ENCODE data around the gene LRRC17.

Gene LRRC17

DNA sequence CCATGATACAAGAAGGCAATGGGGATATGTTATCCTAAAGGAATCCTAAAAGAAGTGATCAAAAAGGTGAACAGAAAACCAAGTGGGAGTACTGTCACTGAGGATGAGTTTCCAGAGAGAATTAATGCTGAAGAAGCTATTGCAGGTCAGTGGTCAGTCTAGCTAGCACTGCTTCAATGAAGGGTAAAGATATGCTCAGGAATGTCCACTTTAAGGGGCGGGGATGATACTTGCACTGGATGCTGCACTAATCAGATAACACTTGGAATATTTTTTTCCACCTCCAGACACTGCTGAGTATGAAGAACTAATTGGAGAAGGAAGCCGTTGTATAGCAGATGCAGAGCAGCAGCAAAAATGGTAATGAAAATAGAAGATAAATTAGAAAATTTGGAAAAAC is 75.3 kb downstream of the LRRC17 start:
- no peak for DNase-seq (ENCODE audit: low read depth)

DNA sequence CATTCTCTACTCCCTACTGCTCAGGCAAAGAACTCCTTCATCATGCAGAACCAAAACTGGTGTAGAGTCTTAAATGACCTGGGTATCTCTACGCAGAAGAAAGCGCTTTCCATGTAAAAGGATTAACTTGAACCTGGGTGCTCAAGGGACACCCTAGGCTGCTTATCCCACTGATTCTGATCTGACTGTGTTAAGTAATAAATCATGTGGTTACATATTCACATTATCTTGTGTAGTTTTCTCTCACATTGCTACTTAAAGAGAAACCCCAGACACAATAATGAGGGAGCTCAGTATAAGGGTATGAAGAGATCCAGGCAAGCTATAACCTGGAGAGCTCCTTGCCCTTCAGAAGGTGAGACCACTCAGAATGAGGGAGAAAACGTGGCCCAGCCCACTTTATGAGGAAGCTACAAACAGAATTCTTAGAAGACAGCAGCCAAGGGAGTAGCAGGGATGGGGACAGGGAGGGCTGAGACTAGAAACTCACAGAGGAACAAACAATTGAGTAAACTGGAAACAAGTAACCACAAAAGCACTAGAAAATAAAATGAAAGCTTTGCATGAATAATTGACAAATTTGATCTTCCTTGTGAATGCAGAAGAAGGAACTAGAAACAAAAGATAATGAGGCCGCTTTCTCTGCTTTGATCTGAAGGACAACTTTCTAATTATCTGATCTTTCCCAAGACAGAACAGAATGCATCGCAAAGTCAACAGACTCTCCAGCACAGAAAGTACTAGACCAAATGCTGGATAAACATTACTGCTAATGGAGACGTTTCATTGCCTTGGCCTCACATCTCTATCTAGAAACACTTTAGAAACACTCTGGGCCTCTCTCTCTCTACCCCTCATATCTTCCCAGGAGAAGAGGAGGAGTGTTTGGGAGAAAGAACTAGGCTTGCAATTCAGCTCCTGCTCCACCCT is 76.1 kb downstream of the LRRC17 start:
- DNase-seq (ENCODE audit: low read depth): no peak

DNA sequence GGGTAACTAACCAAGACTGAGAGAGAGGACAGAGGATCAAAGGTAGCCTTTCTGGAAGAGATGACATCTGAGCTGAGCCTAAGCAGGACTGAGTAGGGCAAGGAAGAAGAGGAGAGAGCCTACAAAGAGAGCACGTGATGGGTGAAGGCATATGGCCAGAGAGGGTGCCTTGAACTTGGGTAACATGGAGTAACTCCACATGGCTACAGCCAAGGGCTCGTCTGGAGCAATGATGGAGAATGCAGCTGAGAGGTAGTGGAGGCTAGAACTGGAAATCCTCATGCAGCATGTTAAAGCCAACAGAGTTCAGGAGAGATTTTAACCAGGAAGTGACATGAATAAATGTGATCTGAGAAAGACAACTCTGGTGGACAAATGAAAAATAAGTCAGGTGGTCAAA is 77.8 kb downstream of the LRRC17 start:
- no peak for DNase-seq (ENCODE audit: low read depth)

DNA sequence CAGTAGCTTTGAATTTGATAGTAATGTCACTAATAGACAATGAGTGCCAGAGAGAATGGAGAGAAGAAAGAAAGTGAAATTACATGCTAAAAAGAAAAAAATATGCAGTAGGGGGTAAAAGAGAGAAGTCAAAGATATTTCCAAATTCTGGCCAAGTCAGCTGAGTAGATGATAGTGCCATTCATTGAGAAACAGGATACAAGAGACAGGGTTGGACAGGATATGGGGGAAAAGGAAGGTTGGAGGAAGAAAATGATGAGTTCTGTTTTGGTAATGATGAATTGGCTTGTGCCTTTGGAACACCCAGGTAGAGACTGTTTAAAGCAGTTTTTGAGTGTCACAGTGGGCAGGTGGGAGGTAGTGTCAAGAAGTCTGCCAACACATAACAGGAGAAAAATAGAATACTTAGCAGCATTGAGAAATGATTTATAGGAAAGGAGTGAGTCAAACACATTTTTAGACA is 78.3 kb downstream of the LRRC17 start:
- DNase-seq (ENCODE audit: low read depth): no peak

DNA sequence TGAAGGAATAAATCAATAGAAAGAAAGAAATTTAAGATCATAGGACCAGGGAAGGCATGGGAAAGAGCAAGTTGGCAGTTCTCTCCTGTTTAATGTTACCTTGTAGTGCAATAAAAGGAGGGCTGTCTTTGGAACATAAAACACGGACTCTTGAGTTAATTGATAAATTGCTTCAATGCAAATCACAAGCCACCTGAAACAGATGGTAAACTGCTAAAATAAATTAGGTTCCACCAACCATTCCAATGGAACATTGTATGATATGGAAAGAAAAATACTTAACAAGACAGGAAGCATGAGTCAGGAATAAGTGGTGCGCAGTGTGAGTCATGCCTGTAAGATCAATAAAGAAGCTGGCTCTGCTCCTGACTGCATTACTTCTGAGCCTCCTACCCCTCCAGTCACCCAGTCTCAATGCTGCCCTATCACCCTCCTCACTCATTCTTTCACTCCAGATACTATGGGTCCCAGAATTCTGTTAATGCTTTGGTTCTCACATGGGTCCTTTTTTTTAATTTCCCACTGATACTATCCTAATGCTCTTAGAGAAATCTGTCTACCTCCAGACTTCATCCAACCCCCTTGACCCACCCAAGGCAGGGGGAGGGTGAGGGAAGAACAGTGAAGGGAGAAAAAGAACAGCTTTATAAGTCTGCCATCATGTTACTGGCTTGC is 78.9 kb downstream of the LRRC17 start:
- peak; percentile 98 for DNase-seq (ENCODE audit: low read depth)

DNA sequence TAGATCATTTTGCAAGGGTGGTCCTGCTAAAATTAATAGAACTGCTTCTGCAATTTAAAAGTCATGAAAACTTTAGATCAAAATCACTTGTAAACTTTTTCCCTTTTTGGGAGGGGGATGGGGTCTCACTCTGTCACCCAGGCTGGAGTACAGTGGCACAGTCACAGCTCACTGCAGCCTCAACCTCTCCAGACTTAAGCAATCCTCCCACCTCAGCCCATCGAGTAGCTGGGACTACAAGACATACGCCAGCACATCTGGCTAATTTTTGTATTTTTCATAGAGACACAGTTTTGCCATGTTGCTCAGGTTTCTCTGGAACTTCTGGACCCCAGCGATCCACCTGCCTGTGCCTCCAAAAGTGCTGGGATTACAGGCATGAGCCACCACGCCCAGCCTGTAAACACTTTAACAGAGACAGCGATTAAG is 79.7 kb downstream of the LRRC17 start:
- no peak for DNase-seq (ENCODE audit: low read depth)

DNA sequence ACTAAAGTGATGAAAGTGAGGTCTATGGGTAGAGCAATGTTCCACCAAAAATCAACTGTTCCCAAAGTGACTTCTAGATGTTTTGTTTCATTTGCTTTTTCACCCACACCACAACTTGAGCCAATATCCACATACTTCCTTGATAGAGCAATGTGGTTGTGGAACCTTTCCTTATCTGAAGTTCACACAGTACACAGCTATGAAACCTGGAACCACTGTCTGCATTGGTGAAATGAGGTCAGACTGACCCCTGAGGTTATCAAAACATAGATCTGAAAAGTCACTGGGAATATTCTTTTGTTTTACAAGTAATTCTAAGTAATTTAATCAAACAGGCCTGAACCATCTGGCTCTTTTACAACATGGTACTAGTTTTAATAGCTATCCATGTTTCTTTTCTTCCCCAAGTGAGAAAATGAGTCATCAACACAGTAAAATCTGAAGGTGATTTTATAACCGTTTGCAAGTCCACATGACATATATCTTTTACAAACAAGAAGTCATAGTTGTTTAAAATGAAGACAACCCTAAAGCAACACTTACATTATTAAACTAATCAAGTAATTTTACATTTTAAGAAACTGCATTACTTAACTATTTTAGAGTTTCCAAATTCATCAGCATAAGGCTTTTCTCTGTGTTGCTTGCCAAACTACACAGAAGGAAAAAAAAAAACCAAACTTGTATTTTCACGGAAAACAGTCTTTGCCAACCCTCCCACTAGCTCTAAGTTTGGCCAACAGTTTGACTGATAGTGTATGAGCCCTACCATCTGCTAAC is 80.3 kb downstream of the LRRC17 start:
- peak; percentile 93 for DNase-seq (ENCODE audit: low read depth)

DNA sequence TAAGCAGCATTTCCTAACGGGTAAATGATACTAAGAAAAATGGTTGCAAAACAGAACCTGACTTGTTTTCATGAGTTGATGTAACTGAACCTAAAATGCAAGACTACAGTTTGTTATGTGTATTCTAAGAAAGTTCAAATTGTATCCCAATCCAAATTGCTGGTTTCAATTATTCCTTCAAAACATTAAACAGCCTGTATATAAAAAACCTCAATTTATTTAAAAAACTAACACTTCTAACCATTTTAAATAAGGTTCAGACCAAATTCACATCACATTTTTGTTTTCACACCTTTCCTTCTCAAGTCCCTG is 80.9 kb downstream of the LRRC17 start:
- no peak for DNase-seq (ENCODE audit: low read depth)

DNA sequence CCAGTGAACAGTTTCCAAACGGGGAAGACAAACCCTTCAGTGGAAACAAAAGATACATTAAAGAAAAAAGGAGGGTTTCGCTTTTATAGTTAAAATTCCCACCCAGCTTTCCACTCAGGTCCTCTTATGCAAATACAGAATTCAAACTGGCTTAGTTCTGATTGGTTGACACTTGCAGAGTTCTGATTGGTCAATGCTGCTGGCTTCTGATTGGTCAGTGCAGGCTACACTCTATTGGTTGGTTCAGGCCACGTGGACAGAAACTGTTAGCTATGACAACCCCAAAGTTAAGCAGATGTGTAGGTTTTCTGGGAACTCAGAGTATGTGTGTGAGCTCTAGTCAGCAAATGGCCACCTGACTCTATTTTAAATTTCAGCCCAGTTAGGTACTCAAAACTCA is 81.8 kb downstream of the LRRC17 start:
- DNase-seq (ENCODE audit: low read depth): no peak
